Cortex of kidney (tissue), 1 donor: ENCODE results near the gene OR10G8.

Experiments
- DNase-seq: peaks from one replicate; lab custom pipeline; 2025; lab: John Stamatoyannopoulos, UW

The OR10G8 gene

DNA sequence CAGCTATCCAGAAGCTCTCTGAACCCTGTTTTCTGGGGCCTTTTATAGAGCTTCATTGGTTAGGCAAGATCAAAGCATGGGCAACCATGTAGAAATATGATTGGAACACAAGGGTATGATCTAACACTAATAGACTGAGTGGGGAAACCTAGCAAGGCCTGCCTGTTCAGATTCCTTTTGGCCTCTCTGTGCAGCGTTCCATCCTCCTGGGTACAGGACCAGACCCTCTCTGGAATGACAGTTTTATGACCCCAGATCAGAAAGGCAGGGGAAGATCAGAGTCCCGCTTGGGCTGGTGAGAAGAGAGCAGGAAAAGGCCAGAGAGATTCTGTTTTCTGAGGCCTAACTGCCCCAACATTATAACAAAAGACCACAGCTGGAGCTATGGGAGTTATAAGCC, 52.0 kb downstream of the OR10G8 start:
- no peak for DNase-seq

DNA sequence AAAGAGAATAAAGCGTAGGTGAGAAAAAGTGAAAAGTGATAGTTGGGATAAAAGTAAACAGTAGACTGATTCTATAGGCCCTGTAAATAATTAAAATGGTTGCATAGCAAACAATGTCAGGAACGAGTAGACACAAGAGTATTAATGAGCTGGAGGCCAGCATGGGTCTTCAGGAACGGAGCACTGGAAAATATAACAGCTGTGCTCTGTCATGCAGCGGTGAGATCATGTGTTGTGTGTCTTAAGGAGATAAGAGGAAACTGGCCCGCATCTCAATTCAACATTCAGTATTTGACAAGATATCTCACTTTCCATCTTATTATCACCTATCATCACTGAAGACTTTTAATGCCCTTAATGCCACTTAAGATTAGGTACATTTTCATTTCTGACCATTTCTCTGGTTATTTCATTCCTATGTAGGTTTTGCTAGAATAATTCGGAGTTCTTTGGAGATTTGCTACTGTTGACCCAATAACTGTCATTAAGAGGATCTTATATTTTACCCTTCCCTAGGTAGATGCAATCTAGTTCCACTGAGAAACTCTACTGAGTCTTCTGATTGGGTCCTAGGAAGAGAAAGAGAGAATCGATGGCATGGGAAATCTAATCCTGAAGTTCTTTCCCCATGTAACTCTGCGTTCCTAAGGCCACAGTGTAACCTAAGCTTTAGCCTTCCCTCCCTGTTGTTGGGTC, 53.2 kb downstream of the OR10G8 start:
- DNase-seq = no peak
